IPS-18c (cell line): ENCODE data around the gene SRGAP2C.
"Not testable (repeated sequence)": the region's sequence is repeated elsewhere in the genome, so short reads cannot be mapped to it uniquely, and the experiment has no call there.

Source experiments
- H3K4me3 ChIP-seq: 2 replicates; pipeline ENCODE4 v1.7.0; 2013; ENCODE audit warnings: low read depth, mild to moderate bottlenecking, low read length, moderate library complexity; ENCODE audit not compliant: insufficient read depth
- H3K9me3 ChIP-seq: one replicate; pipeline ENCODE4 v1.6.1; 2013; ENCODE audit warnings: mild to moderate bottlenecking, low read length, moderate library complexity; ENCODE audit not compliant: control insufficient read depth, insufficient read depth

The SRGAP2C gene

DNA sequence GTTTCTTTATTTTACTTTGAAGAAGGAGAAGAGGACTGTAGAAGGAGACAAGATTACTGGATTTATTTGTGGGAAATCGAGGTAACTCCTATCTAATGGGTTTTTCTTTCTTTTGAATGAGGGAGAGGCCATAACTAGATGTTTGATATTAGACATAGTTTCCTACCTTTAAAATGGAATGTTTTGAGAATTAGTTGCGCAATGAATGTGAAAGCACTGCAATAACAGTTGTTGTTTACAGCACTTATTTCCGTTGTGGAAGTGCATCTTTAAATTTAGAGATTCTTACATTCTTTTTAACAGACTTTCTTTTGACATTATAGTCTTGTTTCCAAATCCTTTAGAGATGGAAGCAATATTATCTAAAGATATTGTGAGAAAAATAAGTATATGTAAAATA, 229.0 kb downstream of the SRGAP2C start:
- no peak overlapping the region for H3K4me3 ChIP-seq
- H3K9me3 ChIP-seq, result no peaks in the 10 kb centered on the region

- no peaks in the 10 kb centered on the region for H3K9me3 ChIP-seq
- H3K4me3 ChIP-seq, result no peak overlapping the region
Measured at GRCh38 chr1:121414905-121415304, 230.1 kb downstream of the SRGAP2C start.

- Histone ChIP-seq H3K4me3 (no peak overlapping the region), H3K9me3 (no peaks in the 10 kb centered on the region)
Measured at GRCh38 chr1:121417325-121417923, 232.6 kb downstream of the SRGAP2C start.

DNA sequence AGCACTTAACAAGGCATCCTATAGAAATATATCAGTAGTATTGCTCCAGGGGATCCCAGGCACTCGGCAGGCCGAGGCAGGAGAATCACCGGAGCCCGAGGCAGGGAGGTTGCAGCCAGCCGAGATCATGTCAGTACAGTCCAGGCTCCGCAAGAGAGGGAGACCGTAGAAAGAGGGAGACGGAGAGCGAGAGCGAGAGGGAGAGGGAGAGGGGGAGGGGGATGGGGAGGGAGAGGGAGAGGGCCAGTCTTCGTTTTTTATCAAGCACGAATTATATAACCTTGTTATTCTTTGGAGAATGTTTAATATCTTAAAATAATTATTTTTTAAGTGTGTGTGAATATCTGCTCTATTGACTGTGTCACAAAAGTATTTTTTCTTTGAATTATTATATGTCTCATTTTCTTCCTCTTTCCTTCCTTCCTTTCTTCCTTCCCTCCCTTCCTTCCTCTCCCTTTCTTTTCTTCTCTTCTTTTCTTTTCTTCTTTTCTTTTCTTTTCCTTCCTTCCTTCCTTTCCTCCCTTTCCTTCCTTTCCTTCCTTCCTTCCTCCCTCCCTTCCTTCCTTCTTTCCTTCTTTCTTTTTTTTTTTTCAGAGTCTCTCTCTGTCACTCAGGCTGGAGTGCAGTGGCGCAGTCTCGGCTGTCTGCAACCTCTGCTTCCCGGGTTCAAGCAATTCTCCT, 233.7 kb downstream of the SRGAP2C start:
- no peak overlapping the region for H3K4me3 ChIP-seq

GRCh38 chr1:121419050-121419615, 234.4 kb downstream of the SRGAP2C start:
- not testable (repeated sequence) for H3K9me3 ChIP-seq, H3K4me3 ChIP-seq

More for the DNA sequence above, 233.7 kb downstream of the SRGAP2C start:
- H3K9me3 ChIP-seq, result no peaks in the 10 kb centered on the region

DNA sequence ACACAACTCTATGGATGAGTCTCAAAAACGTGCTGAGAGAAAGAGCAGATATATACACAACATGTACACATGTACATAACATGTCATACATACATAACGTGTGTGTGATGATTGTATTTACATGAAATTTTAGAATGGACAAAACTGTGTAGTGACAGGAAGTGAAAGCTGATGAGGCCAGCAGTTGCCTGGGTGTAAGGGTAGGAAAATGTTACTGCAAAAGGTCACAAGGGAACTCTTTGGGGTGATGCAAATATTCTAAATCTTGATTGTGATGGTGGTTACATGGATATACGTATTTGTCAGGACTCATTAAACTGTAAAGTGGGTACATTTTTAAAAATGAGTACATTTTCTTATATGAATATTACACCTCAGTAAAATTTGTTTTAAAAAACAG, 236.7 kb downstream of the SRGAP2C start:
- not testable (repeated sequence) for H3K4me3 ChIP-seq, H3K9me3 ChIP-seq

- H3K9me3 ChIP-seq, H3K4me3 ChIP-seq: not testable (repeated sequence)
Measured at GRCh38 chr1:121423956-121424355, 239.2 kb downstream of the SRGAP2C start.

DNA sequence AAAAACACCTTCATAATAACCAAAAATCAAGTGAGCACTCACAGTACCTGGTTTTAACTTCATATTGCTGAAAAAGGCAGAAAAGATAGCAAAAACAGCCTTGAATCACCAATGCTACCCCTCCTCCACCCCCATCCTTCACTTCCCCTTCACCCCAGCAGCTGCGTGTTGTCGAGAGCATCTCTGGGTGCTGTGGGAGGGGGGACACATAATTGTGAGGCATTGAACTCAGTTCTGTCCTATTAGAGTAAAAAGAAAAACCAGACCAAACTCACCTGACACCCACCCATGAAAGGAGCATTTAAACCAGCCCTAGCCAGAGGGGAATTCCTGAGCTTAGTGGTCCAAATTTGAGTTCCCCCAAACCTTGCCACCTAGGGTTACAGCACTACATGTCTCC, 248.7 kb downstream of the SRGAP2C start:
- not testable (repeated sequence) for H3K4me3 ChIP-seq, H3K9me3 ChIP-seq

GRCh38 chr1:121438862-121439261, 254.1 kb downstream of the SRGAP2C start:
- not testable (repeated sequence) for H3K4me3 ChIP-seq

GRCh38 chr1:121440993-121441392, 256.2 kb downstream of the SRGAP2C start:
- no peak overlapping the region for H3K4me3 ChIP-seq

More at GRCh38 chr1:121438862-121439261, 254.1 kb downstream of the SRGAP2C start:
- H3K9me3 ChIP-seq, result not testable (repeated sequence)

More at GRCh38 chr1:121440993-121441392, 256.2 kb downstream of the SRGAP2C start:
- H3K9me3 ChIP-seq, result no peaks in the 10 kb centered on the region
